ENCODE measurements around the gene ANK3.

The ANK3 gene

GRCh38 chr10:60016794-60017193 lies 372.9 kb downstream of the ANK3 start:
- Mint-ChIP-seq H3K4me1 (no peaks in the 10 kb centered on the region), H3K4me3 (no peak overlapping the region), H3K27me3 (ENCODE audit: low read depth, poor library complexity) (no peaks in the 10 kb centered on the region), H3K27ac (no peak overlapping the region), H3K36me3 (ENCODE audit: low read depth) (no peaks in the 10 kb centered on the region), H3K9me3 (peaks cover 5% of the 10 kb centered on the region)
- no peak for DNase-seq
- TF ChIP-seq CTCF (IDR thresholded peaks at IDR 0.05): no peak

GRCh38 chr10:60009710-60010383 lies 379.8 kb downstream of the ANK3 start:
- H3K9me3 Mint-ChIP-seq: no peaks in the 10 kb centered on the region
- H3K27me3 Mint-ChIP-seq (ENCODE audit: low read depth, poor library complexity): peaks cover 4% of the 10 kb centered on the region
- H3K4me1 Mint-ChIP-seq: no peaks in the 10 kb centered on the region
- H3K4me3 Mint-ChIP-seq: no peak overlapping the region
- H3K27ac Mint-ChIP-seq: no peak overlapping the region
- H3K36me3 Mint-ChIP-seq (ENCODE audit: low read depth): no peaks in the 10 kb centered on the region
- TF ChIP-seq CTCF (IDR thresholded peaks at IDR 0.05): no peak
- DNase-seq: no peak

GRCh38 chr10:60009276-60009675 lies 380.4 kb downstream of the ANK3 start:
- no peaks in the 10 kb centered on the region for H3K4me1 Mint-ChIP-seq
- H3K36me3 Mint-ChIP-seq (ENCODE audit: low read depth): no peaks in the 10 kb centered on the region
- no peak overlapping the region for H3K27ac Mint-ChIP-seq
- H3K4me3 Mint-ChIP-seq: no peak overlapping the region
- TF ChIP-seq CTCF (IDR thresholded peaks at IDR 0.05): no peak
- H3K27me3 Mint-ChIP-seq (ENCODE audit: low read depth, poor library complexity): peaks cover 4% of the 10 kb centered on the region
- H3K9me3 Mint-ChIP-seq: no peaks in the 10 kb centered on the region
- no peak for DNase-seq

- Mint-ChIP-seq H3K9me3 (no peaks in the 10 kb centered on the region), H3K27ac (no peak overlapping the region), H3K27me3 (ENCODE audit: low read depth, poor library complexity) (peaks cover 4% of the 10 kb centered on the region), H3K4me3 (no peak overlapping the region), H3K36me3 (ENCODE audit: low read depth) (no peaks in the 10 kb centered on the region), H3K4me1 (no peaks in the 10 kb centered on the region)
- no peak for DNase-seq
- no peak for TF ChIP-seq CTCF (IDR thresholded peaks at IDR 0.05)
These were observed 380.9 kb downstream of the ANK3 start for GRCh38 chr10:60008816-60009215.

GRCh38 chr10:60006062-60006461 lies 383.6 kb downstream of the ANK3 start:
- H3K4me1 Mint-ChIP-seq: no peaks in the 10 kb centered on the region
- no peak overlapping the region for H3K4me3 Mint-ChIP-seq
- no peak for TF ChIP-seq CTCF (IDR thresholded peaks at IDR 0.05)
- H3K9me3 Mint-ChIP-seq: no peaks in the 10 kb centered on the region
- DNase-seq: no peak
- H3K36me3 Mint-ChIP-seq (ENCODE audit: low read depth): no peaks in the 10 kb centered on the region
- H3K27me3 Mint-ChIP-seq (ENCODE audit: low read depth, poor library complexity): peaks cover 4% of the 10 kb centered on the region
- H3K27ac Mint-ChIP-seq: no peak overlapping the region
